NCI-H2081 treated with DMSO at 0.1 percent for 48 hours (cell line): Measurements from ENCODE around the gene THRB.
"Not testable (repeated sequence)": the region's sequence is repeated elsewhere in the genome, so short reads cannot be mapped to it uniquely, and the experiment has no call there.

Experiments used
- DNase-seq: peaks from one replicate; lab custom pipeline; 2025; lab: John Stamatoyannopoulos, UW

Gene THRB

DNA sequence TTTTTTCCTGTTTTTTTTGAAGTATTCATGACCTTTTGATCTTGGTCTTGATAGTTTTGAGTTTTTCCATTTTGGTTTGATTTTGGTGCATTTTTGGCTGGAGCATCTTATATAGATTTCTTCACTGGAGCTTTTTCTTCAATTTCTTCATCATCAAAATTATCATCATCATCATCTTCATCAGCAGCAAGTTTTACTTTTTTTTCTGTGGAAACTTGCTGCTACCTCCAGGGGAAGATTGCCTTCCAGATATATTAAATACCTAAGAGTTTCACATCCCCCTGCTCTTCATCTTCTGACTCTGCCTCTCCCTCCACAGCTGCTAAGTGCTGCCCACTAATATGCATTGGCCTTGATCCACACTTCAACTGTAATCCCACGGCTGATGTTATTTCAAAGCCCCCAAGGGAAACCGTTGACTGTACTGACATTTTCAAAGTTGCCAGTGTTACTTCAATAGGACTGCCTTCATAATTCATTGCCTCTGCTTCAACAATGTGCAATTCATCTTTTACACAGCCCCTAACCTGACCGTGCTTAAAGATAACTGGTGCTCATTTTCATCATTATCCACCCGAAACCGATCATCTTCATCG, 397.9 kb downstream of the THRB start:
- DNase-seq, result no peak

DNA sequence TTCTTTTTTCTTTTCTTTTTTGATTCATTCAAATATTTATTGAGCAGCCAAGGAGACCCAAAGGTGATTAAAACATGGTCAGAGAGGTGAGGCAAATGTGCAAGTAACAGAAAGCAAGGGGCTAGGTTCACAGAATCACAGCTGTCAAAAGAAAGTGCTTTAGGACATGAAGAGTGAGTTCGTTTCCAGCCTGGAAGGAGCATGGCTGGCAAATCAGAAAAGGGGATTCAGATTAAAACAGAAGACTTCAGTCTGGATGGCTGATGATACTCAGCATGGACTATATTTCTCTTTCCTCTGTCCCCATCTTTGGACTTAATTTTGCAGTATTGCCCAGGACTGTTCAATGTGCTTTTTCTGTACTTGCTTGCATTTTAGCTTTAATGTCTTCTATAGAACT, 398.4 kb downstream of the THRB start:
- no peak for DNase-seq

- DNase-seq, result not testable (repeated sequence)
Measured at GRCh38 chr3:24094818-24095217, 399.8 kb downstream of the THRB start.

- DNase-seq, result no peak
Measured at GRCh38 chr3:24088782-24089181, 405.9 kb downstream of the THRB start.

DNA sequence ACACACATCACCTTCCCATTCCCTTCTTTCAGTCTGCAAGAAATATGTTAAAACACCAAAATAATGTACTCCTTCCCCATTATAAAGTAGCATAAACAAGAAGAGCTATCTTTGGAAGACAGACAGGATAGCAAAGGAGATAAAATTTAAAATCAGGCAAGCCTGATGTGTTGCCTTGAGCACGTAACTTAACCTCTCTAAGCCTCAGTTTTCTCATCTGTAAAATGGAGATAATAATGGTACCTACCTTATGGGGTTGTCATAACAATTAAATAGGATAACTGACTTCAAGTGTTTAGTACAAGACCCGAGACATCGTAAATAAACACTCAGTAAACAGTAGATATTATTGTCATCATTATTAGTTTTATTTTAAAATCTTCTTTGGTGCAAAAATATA, 407.2 kb downstream of the THRB start:
- DNase-seq, result no peak

DNA sequence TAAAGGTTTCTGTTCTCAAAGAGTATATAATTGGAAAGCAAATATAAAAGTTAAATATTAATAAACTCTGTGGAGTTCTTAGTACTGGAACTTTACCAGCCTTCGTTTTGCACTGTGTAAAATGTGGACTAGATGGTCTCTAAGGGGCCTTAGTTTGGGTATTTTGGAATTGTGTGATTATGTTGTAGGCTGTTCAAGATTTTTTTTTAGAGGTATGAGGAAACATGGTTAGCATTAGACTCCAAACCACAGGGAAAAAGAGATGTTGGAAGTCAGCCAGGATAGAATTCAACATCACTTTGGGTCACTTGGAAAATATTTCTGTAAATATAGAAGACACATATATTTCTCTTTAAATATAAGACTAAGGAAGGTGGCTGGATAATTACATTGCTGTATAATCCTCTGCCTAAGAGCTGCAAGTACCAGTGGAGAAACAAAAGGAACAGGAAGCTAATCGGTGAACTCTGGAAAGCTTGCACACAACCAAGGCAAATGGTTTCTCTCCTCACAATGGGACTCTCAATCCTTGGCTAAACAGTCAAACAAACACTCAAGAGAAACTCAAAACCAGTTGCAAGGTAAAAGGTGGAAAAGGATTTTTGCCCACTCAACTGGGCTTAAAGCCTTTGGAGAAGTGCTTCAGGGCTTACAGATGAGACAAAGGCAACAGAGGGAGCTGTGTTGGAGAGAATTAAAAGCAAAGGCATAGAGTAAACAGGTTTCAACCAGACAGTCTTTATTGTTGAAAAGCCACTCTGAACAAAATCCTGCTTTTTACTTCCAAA, 407.8 kb downstream of the THRB start:
- no peak for DNase-seq

DNA sequence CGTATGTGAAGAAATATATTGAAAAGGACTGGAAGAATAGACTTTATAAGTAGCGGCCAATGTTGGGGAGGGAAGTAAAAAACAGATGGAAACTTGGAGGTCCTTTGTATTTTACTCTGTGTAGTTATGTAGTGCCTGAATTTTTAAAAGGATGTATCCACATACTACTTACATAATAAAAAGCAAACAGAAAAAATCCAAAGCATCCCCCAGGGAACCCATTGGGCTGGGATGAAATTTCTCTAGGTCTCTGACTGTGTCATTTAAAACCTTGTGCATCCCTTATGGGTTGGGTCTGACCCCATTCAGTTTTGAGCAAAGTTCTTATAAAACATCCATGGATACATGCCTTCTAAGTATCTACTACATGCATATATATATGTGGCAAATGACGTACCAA, 408.4 kb downstream of the THRB start:
- no peak for DNase-seq

DNA sequence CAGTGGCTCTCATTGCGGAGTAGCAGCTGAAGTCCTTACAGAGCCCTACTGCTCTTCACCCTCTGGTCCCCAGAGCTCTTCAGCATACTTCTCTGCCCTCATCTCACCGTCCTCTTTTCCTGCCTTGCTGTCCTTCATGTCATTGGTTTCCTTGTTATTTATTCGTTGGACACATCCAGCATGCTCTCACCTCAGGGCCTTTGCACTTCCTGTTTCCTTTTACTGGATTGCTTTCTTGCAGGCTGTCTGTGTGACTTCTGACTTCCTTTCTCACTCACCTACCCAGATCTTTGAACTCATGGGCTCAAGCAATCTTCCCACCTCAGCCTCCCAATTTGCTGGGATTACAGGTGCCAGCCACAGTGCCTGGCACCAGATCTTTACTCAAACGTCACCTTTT, 422.5 kb downstream of the THRB start:
- DNase-seq, result no peak

DNA sequence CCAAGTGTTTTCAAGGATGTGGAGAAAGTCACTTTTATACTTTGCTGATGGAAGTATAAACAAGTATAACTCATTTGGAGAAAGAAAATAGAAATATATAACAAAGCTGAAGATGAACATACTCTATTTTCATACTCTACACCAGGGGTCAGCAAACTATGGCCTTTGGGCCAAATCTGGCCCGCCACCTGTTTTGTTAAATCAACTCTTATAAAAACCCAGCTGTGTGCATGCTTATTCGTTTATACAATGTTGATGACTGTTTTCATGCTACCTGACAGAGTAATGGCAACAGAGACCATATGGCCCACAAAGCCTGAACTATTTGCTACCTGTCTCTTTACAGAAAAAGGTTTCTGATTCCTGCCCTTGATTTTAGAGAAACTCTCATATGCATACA, 425.6 kb downstream of the THRB start:
- DNase-seq, result no peak

- no peak for DNase-seq
Measured at GRCh38 chr3:24067483-24067882, 427.2 kb downstream of the THRB start.
